Measurements from ENCODE around the gene GJD3. TPM values are rescaled to one million over a fixed set of nuclear protein-coding genes. Genes with fewer than 3 reads are reported as not detected.

The GJD3 gene
- total RNA-seq, 1 experiment from 2014 or later: not detected

- Mint-ChIP-seq H3K36me3 (ENCODE audit: insufficient read depth in 1 of 3, low read depth in 3 of 3) (no peaks in the 10 kb centered on the region), H3K9me3 (no peaks in the 10 kb centered on the region; a peak in 1 of 5 replicates), H3K4me3 (peak overlapping the region in 1 of 2 experiments; percentile 82; a peak in 2 of 5 replicates), H3K4me1 (peaks cover 22 to 35% of the 10 kb centered on the region in 2 experiments), H3K27me3 (ENCODE audit: low read depth) (peaks cover 43% of the 10 kb centered on the region), H3K27ac (no peak overlapping the region)
- Histone ChIP-seq H4K8ac (replicated peaks; ENCODE audit: insufficient read length, low read depth, low read length) (no peak overlapping the region), H2AK5ac (ENCODE audit: insufficient read length, low read length) (no peak overlapping the region), H3K18ac (ENCODE audit: insufficient read length, low read depth, low read length) (no peak overlapping the region), H3K14ac (ENCODE audit: insufficient read depth, low read length) (no peak overlapping the region), H2BK5ac (ENCODE audit: insufficient read length, low read length) (no peak overlapping the region), H4K20me1 (ENCODE audit: control insufficient read depth, insufficient read depth, insufficient read length) (no peaks in the 10 kb centered on the region), H2AFZ (ENCODE audit: low read length) (no peak overlapping the region), H2BK15ac (ENCODE audit: low read depth, low read length) (no peak overlapping the region), H4K91ac (ENCODE audit: insufficient read length, low read depth, low read length) (no peak overlapping the region), H3K4me1 (ENCODE audit: insufficient read depth, low read length) (peaks cover 3% of the 10 kb centered on the region), H3K9me3 (ENCODE audit: control insufficient read depth, low read depth, low read length) (no peaks in the 10 kb centered on the region), H3K4me2 (ENCODE audit: insufficient read depth, insufficient read length, low read length) (no peak overlapping the region), H3K27ac (ENCODE audit: insufficient read length, low read depth, low read length) (no peak overlapping the region), H3T11ph (ENCODE audit: low read length) (no peak overlapping the region), H3K23ac (ENCODE audit: insufficient read length, low read depth, low read length) (no peak overlapping the region), H2BK20ac (ENCODE audit: low read depth, low read length, poor library complexity, severe bottlenecking) (no peak overlapping the region), H2BK12ac (ENCODE audit: insufficient read length, low read depth, low read length) (no peak overlapping the region), H3K79me1 (ENCODE audit: insufficient read depth, low read depth, low read length, poor library complexity, severe bottlenecking) (no peaks in the 10 kb centered on the region), H3K4ac (ENCODE audit: low read depth, low read length) (no peak overlapping the region), H3K23me2 (ENCODE audit: insufficient read length, low read depth, low read length, poor library complexity, severe bottlenecking) (peaks cover 10% of the 10 kb centered on the region), H3K56ac (ENCODE audit: insufficient read length, low read depth, low read length) (no peak overlapping the region), H3K79me2 (ENCODE audit: insufficient read depth, low read length) (no peaks in the 10 kb centered on the region), H3K27me3 (ENCODE audit: insufficient read depth, low read length) (peaks cover 9% of the 10 kb centered on the region; the same call in 1 of the 2 replicates), H3K9ac (ENCODE audit: extremely low read depth, insufficient read length, low read length) (no peak overlapping the region), H4K5ac (ENCODE audit: insufficient read length, low read depth, low read length) (no peak overlapping the region), H2BK120ac (ENCODE audit: low read depth, low read length, poor library complexity, severe bottlenecking) (no peak overlapping the region)
- TF ChIP-seq CTCF (conservative IDR thresholded peaks at IDR 0.05): no peak
- WGBS (ENCODE audit: extremely low coverage, insufficient read length, low lambda C conversion rate): no CpG with 5 or more reads among the region's 9 CpGs
- no peak for DNase-seq
Measured at GRCh38 chr17:40364906-40365305, 369 bp upstream of the GJD3 start.
